Caco-2 (cell line): ENCODE measurements around the gene MARS1. TPM values are rescaled to one million over a fixed set of nuclear protein-coding genes. Genes with fewer than 3 reads are reported as not detected.
A peak's percentile ranks its signal among the peaks of the same experiment; 100 is the strongest.

ENCODE experiments used
- BruUV-seq: library from RNA; stranded (reverse); fragments of 400-500 nt; replicated peaks from 2 replicates; lab custom pipeline; 2021; lab: Mats Ljungman, UMichigan
- CTCF ChIA-PET: fragments of 300-600 bp; sonication (Branson Sonifier 250); formaldehyde crosslinking; loops from one replicate; lab custom pipeline; 2022; ENCODE audit warnings: antibody characterized with exemption; lab: Charles Lee
- POLR2A ChIA-PET: fragments of 300-600 bp; sonication (Branson Sonifier 250); formaldehyde crosslinking; loops from one replicate; lab custom pipeline; 2022; ENCODE audit warnings: antibody characterized with exemption; lab: Charles Lee
- DNase-seq, 2 experiments: peaks; one replicate each; pipeline versions ENCODE4 v3.0.0 to v3.0.0-alpha.2; 2020 to 2022
- H3K27me3 ChIP-seq: replicated peaks from 2 replicates; pipeline ENCODE4 v1.6.0; 2011; ENCODE audit warnings: low read length; ENCODE audit not compliant: control insufficient read depth, insufficient read depth
- H3K36me3 ChIP-seq: 2 replicates; pipeline ENCODE4 v1.5.1; 2011; ENCODE audit warnings: low read length; ENCODE audit not compliant: control insufficient read depth, insufficient read depth
- H3K4me1 ChIP-seq: fragments of 250-450 bp; sonication (Bioruptor Pico); 2 replicates; pipeline ENCODE4 v1.5.1; 2020; ENCODE audit warnings: mild to moderate bottlenecking
- H3K4me3 ChIP-seq: 2 replicates; pipeline ENCODE4 v1.5.1; 2011; ENCODE audit warnings: low read depth, mild to moderate bottlenecking, control low read depth, low read length
- H3K9me3 ChIP-seq: fragments of 250-450 bp; sonication (Bioruptor Pico); 2 replicates; pipeline ENCODE4 v1.5.1; 2020; ENCODE audit warnings: mild to moderate bottlenecking, moderate library complexity
- H3K27ac Mint-ChIP-seq: one replicate; pipeline ENCODE4 v1.8.0; 2022; ENCODE audit warnings: mixed read lengths; ENCODE audit not compliant: unreplicated experiment
- H3K27me3 Mint-ChIP-seq: one replicate; pipeline ENCODE4 v1.8.0; 2022; ENCODE audit warnings: mixed read lengths; ENCODE audit not compliant: insufficient read depth, unreplicated experiment
- H3K36me3 Mint-ChIP-seq: one replicate; pipeline ENCODE4 v1.8.0; 2022; ENCODE audit warnings: mild to moderate bottlenecking, mixed read lengths; ENCODE audit not compliant: insufficient read depth, unreplicated experiment
- H3K4me1 Mint-ChIP-seq: one replicate; pipeline ENCODE4 v1.8.0; 2022; ENCODE audit warnings: low read depth, mixed read lengths; ENCODE audit not compliant: unreplicated experiment
- H3K4me3 Mint-ChIP-seq: one replicate; pipeline ENCODE4 v1.8.0; 2022; ENCODE audit warnings: mild to moderate bottlenecking, moderate library complexity, mixed read lengths; ENCODE audit not compliant: unreplicated experiment
- H3K9me3 Mint-ChIP-seq: one replicate; pipeline ENCODE4 v1.8.0; 2022; ENCODE audit warnings: mixed read lengths; ENCODE audit not compliant: unreplicated experiment
- intact Hi-C: fragments of 100-400 bp; cut with micrococcal nuclease; formaldehyde crosslinking; loops from one replicate; pipeline ENCODE4 v1.10.0; 2022; ENCODE audit not compliant: unreplicated experiment
- total RNA-seq: library from RNA; stranded (reverse); gene quantifications from 2 replicates; pipeline ENCODE4 v1.2.3, GENCODE V29; 2022
- TF ChIP-seq, protein P1 (sequence below), 2 experiments: fragments of 200-600 bp in 1 of 2; IDR thresholded peaks; 1 replicate in 1 of 2; 2 replicates in 1 of 2; pipeline versions ENCODE4 v1.5.1 to v1.8.0; 2011 to 2022; ENCODE audit warnings: antibody characterized with exemption in 1 of 2, control low read depth in 1 of 2, inconsistent platforms in 1 of 2, low read depth in 1 of 2, low read length in 1 of 2, mild to moderate bottlenecking in 1 of 2, moderate library complexity in 1 of 2; ENCODE audit not compliant: insufficient read depth in 1 of 2, severe bottlenecking in 1 of 2, unreplicated experiment in 1 of 2

MARS1 gene
- total RNA-seq, 1 experiment from 2014 or later = 583 TPM

DNA sequence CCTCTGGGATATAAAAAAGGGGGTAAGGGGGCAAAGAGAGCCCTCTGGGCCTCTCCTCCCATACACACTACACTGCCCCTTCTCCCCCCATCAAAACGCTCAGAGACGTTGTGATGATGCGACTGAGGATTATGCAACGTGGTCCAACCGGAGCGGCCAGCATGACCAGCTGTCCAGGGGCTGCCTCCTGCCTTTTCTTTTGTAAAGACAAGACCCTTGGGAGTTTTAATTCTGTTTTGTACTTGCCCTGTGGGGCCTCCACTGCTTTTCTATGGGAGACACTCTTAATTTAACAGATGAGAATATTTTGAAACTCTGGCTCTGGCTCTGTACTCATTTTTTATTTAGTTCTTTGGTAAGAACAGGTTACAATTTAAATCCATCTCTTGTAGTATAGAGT, 42.0 kb downstream of the MARS1 start:
- no peaks in the 10 kb centered on the region for H3K9me3 ChIP-seq
- ChIA-PET POLR2A (no interaction called here), CTCF (no interaction called here)
- no peak overlapping the region for H3K4me3 ChIP-seq
- no peak for DNase-seq
- Mint-ChIP-seq H3K4me3 (no peak overlapping the region), H3K36me3 (peaks cover 70% of the 10 kb centered on the region), H3K27me3 (no peaks in the 10 kb centered on the region), H3K4me1 (no peaks in the 10 kb centered on the region), H3K27ac (no peak overlapping the region), H3K9me3 (no peaks in the 10 kb centered on the region)
- TSS peak; percentile 27 for BruUV-seq
- H3K4me1 ChIP-seq = peaks cover 1% of the 10 kb centered on the region; the same call in 1 of the 2 replicates
- intact Hi-C loops = no loop called here
- TF ChIP-seq, protein P1, sequence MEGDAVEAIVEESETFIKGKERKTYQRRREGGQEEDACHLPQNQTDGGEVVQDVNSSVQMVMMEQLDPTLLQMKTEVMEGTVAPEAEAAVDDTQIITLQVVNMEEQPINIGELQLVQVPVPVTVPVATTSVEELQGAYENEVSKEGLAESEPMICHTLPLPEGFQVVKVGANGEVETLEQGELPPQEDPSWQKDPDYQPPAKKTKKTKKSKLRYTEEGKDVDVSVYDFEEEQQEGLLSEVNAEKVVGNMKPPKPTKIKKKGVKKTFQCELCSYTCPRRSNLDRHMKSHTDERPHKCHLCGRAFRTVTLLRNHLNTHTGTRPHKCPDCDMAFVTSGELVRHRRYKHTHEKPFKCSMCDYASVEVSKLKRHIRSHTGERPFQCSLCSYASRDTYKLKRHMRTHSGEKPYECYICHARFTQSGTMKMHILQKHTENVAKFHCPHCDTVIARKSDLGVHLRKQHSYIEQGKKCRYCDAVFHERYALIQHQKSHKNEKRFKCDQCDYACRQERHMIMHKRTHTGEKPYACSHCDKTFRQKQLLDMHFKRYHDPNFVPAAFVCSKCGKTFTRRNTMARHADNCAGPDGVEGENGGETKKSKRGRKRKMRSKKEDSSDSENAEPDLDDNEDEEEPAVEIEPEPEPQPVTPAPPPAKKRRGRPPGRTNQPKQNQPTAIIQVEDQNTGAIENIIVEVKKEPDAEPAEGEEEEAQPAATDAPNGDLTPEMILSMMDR (IDR thresholded peaks at IDR 0.05; ENCODE audit: insufficient read depth in 1 of 2, low read depth in 1 of 2, low read length in 1 of 2, severe bottlenecking in 1 of 2, unreplicated experiment in 1 of 2) = no peak
- no peaks in the 10 kb centered on the region for H3K27me3 ChIP-seq
- H3K36me3 ChIP-seq = peaks cover 9% of the 10 kb centered on the region

DNA sequence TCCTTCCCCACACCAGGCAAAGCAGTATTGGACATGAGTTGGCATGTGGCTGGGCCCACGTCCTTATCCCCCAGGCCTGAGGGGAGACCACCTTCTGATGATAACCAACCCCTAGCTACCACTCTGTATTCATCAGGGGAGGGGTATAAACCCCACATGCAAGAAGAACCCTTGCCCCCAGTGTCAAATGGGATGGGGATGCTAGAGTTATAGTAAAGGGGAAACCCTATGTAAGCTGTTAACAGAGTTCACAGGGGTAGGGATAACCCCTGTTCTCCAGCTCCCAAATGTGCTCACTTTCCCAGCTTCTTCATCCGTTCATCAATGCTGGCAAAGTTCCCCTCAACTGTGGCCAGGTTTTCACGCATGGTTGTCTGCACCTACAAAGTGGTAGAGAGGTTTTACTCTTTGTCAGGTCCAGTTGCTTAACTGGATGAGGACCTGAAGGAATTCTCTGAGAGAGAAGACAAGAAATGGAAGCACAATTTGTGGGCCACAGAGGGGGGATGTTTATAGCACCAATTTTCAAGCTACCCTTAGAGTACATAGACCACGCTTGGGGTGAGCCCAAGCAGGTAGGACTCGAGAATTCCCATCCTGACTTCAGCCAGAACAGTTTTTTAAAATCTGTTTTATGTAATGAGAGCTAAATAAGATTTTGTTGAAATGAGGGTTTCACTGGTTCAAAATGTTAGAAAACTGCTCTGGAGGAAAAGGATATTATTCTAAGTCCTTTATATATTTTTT, 42.7 kb downstream of the MARS1 start:
- intact Hi-C loops = no loop called here
- no peaks in the 10 kb centered on the region for H3K27me3 ChIP-seq
- no peaks in the 10 kb centered on the region for H3K9me3 ChIP-seq
- Mint-ChIP-seq H3K27me3 (no peaks in the 10 kb centered on the region), H3K36me3 (peaks cover 67% of the 10 kb centered on the region), H3K27ac (no peak overlapping the region), H3K9me3 (no peaks in the 10 kb centered on the region), H3K4me1 (no peaks in the 10 kb centered on the region), H3K4me3 (no peak overlapping the region)
- H3K36me3 ChIP-seq = peaks cover 8% of the 10 kb centered on the region
- H3K4me1 ChIP-seq = no peaks in the 10 kb centered on the region
- ChIA-PET POLR2A (no interaction called here), CTCF (no interaction called here)
- TF ChIP-seq, protein P1 (IDR thresholded peaks at IDR 0.05; ENCODE audit: insufficient read depth in 1 of 2, low read depth in 1 of 2, low read length in 1 of 2, severe bottlenecking in 1 of 2, unreplicated experiment in 1 of 2) = no peak
- no peak overlapping the region for H3K4me3 ChIP-seq
- TSS peak; percentile 81 for BruUV-seq
- no peak for DNase-seq

DNA sequence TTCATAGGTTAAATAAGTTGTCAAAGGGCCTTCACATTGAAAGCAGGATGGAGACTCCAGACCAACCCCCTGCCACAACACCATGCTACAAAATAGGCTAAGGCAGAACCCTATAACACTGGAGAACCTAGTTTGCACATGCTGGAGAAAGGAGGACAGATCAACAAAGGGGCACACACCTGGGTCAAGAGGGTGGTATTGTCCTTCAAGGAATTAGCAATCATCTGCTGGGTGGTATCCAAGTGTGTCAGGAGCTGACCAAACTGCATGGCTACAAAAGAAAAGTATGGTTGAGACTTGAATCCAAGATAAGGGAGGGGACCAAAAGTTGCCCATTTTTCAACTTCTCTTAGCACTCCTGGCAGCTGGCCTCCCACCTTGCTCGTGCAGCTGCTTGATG, 44.0 kb downstream of the MARS1 start:
- Mint-ChIP-seq H3K9me3 (no peaks in the 10 kb centered on the region), H3K27me3 (no peaks in the 10 kb centered on the region), H3K4me1 (no peaks in the 10 kb centered on the region), H3K4me3 (no peak overlapping the region), H3K36me3 (peaks cover 69% of the 10 kb centered on the region), H3K27ac (no peak overlapping the region)
- CTCF ChIA-PET = no interaction called here
- POLR2A ChIA-PET = no interaction called here
- TF ChIP-seq, protein P1 (IDR thresholded peaks at IDR 0.05; ENCODE audit: insufficient read depth in 1 of 2, low read depth in 1 of 2, low read length in 1 of 2, severe bottlenecking in 1 of 2, unreplicated experiment in 1 of 2) = no peak
- no peak for DNase-seq
- Histone ChIP-seq H3K9me3 (no peaks in the 10 kb centered on the region), H3K36me3 (peaks cover 5% of the 10 kb centered on the region), H3K4me1 (no peaks in the 10 kb centered on the region), H3K4me3 (no peak overlapping the region), H3K27me3 (no peaks in the 10 kb centered on the region)
- BruUV-seq = no TSS peak
- intact Hi-C loops = no loop called here
